ENCODE data around the gene SMAD9.
A peak's percentile ranks its signal among the peaks of the same experiment; 100 is the strongest.

SMAD9 gene

GRCh38 chr13:36817996-36818803, 101.8 kb downstream of the SMAD9 start:
- Histone ChIP-seq H3K4me3 (ENCODE audit: insufficient read depth in 1 of 2, low read depth in 1 of 2, low read length in 2 of 2) (peak overlapping the region; percentile 16 to 85), H3K14ac (ENCODE audit: low read length in 2 of 2) (no peak overlapping the region), H3K36me3 (ENCODE audit: control insufficient read depth in 1 of 2, insufficient read depth in 2 of 2, low read depth in 1 of 2, low read length in 2 of 2) (no peaks in the 10 kb centered on the region), H3K4ac (ENCODE audit: low read depth in 1 of 2, low read length in 2 of 2) (no peak overlapping the region), H4K91ac (ENCODE audit: low read length) (no peak overlapping the region), H3K23ac (ENCODE audit: low read length in 2 of 2) (no peak overlapping the region), H2AFZ (ENCODE audit: low read depth, low read length) (peak overlapping the region; percentile 86), H3K18ac (ENCODE audit: low read depth in 1 of 2, low read length in 2 of 2) (peak overlapping the region in 1 of 2 experiments; percentile 0), H3K9ac (ENCODE audit: low read length) (peak overlapping the region; percentile 84), H3K27ac (ENCODE audit: low read length, poor library complexity, severe bottlenecking) (no peak overlapping the region), H2BK120ac (ENCODE audit: low read depth, low read length) (no peak overlapping the region), H3K4me1 (ENCODE audit: control insufficient read depth, insufficient read depth, low read depth, low read length) (peaks cover 6% of the 10 kb centered on the region), H4K8ac (ENCODE audit: low read length) (no peak overlapping the region), H3K9me3 (ENCODE audit: control insufficient read depth, low read length) (no peaks in the 10 kb centered on the region), H3K27me3 (ENCODE audit: control insufficient read depth in 1 of 2, insufficient read depth in 1 of 2, low read length in 2 of 2) (peaks cover 0 to 4% of the 10 kb centered on the region in 2 experiments), H2AK5ac (ENCODE audit: low read length, severe bottlenecking) (no peak overlapping the region), H2BK15ac (ENCODE audit: low read depth, poor library complexity, severe bottlenecking) (no peak overlapping the region), H2BK12ac (ENCODE audit: low read length in 2 of 2) (no peak overlapping the region), H2BK5ac (ENCODE audit: low read depth, low read length, poor library complexity, severe bottlenecking) (no peak overlapping the region), H3K4me2 (ENCODE audit: low read length, poor library complexity, severe bottlenecking) (peak overlapping the region; percentile 68), H3K79me1 (replicated peaks; ENCODE audit: low read length, poor library complexity, severe bottlenecking) (peaks cover 8% of the 10 kb centered on the region)
- 36% methylated on average over 12 of the region's 12 CpGs for WGBS
- DNase-seq: peak; percentile 12

DNA sequence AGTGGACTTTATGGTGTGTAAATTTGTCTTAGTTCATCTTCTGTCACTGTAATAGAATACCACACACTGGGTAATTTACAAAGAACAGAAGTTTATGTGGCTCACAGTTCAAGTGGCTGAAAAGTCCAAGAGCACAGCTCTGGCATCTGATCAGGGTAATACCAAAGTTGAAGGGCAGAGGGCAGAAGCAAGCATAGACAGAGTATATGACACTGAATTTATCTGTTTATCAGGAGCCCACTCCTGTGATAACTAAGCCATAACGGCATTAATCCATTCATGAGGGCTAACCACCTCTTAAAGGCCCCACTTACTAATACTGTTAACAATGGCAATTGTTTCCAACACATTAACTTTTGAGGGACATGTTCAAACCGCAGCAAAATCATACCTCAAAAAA, 105.0 kb downstream of the SMAD9 start:
- Histone ChIP-seq H3K27me3 (ENCODE audit: control insufficient read depth in 1 of 2, insufficient read depth in 1 of 2, low read length in 2 of 2) (peaks cover 9 to 19% of the 10 kb centered on the region in 2 experiments), H3K4me3 (ENCODE audit: insufficient read depth in 1 of 2, low read depth in 1 of 2, low read length in 2 of 2) (no peak overlapping the region), H3K14ac (ENCODE audit: low read length in 2 of 2) (no peak overlapping the region), H3K9me3 (ENCODE audit: control insufficient read depth, low read length) (no peaks in the 10 kb centered on the region), H3K36me3 (ENCODE audit: control insufficient read depth in 1 of 2, insufficient read depth in 2 of 2, low read depth in 1 of 2, low read length in 2 of 2) (no peaks in the 10 kb centered on the region), H4K91ac (ENCODE audit: low read length) (no peak overlapping the region), H3K23ac (ENCODE audit: low read length in 2 of 2) (no peak overlapping the region), H3K4ac (ENCODE audit: low read depth in 1 of 2, low read length in 2 of 2) (no peak overlapping the region), H3K4me2 (ENCODE audit: low read length, poor library complexity, severe bottlenecking) (no peak overlapping the region), H3K18ac (ENCODE audit: low read depth in 1 of 2, low read length in 2 of 2) (no peak overlapping the region), H3K4me1 (ENCODE audit: control insufficient read depth, insufficient read depth, low read depth, low read length) (peaks cover 4% of the 10 kb centered on the region), H4K8ac (ENCODE audit: low read length) (no peak overlapping the region), H2BK12ac (ENCODE audit: low read length in 2 of 2) (no peak overlapping the region), H2AFZ (ENCODE audit: low read depth, low read length) (no peak overlapping the region), H3K27ac (ENCODE audit: low read length, poor library complexity, severe bottlenecking) (no peak overlapping the region), H2BK15ac (ENCODE audit: low read depth, poor library complexity, severe bottlenecking) (no peak overlapping the region), H2AK5ac (ENCODE audit: low read length, severe bottlenecking) (no peak overlapping the region), H3K9ac (ENCODE audit: low read length) (no peak overlapping the region), H3K79me1 (replicated peaks; ENCODE audit: low read length, poor library complexity, severe bottlenecking) (no peaks in the 10 kb centered on the region), H2BK120ac (ENCODE audit: low read depth, low read length) (no peak overlapping the region), H2BK5ac (ENCODE audit: low read depth, low read length, poor library complexity, severe bottlenecking) (no peak overlapping the region)
- WGBS: 46% methylated on average over 1 of the region's 2 CpGs
- DNase-seq: peak; percentile 18

DNA sequence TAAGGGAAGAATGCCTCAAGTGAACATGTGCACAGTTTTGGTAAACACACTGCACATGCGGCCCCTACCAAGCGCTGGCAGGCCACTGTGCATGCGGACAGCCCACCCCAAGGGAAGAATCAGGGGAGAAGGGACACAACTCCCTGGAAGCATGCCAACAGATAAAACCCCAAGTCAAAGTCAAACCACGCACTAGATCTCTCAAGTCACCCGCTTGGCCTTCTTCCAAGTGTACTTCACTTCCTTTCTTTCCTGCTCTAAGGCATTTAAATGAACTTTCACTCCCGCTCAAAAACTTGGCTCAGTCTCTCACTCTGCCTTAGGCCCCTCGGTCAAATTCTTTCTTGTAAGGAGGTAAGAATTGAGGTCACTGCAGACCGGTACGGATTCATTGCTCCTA, 105.6 kb downstream of the SMAD9 start:
- Histone ChIP-seq H3K9me3 (ENCODE audit: control insufficient read depth, low read length) (no peaks in the 10 kb centered on the region), H3K4me1 (ENCODE audit: control insufficient read depth, insufficient read depth, low read depth, low read length) (no peaks in the 10 kb centered on the region), H2AK5ac (ENCODE audit: low read length, severe bottlenecking) (no peak overlapping the region), H3K23ac (ENCODE audit: low read length in 2 of 2) (no peak overlapping the region), H3K36me3 (ENCODE audit: control insufficient read depth in 1 of 2, insufficient read depth in 2 of 2, low read depth in 1 of 2, low read length in 2 of 2) (no peaks in the 10 kb centered on the region), H3K27ac (ENCODE audit: low read length, poor library complexity, severe bottlenecking) (no peak overlapping the region), H3K79me1 (replicated peaks; ENCODE audit: low read length, poor library complexity, severe bottlenecking) (no peaks in the 10 kb centered on the region), H2BK12ac (ENCODE audit: low read length in 2 of 2) (no peak overlapping the region), H2BK15ac (ENCODE audit: low read depth, poor library complexity, severe bottlenecking) (no peak overlapping the region), H3K9ac (ENCODE audit: low read length) (no peak overlapping the region), H3K4me2 (ENCODE audit: low read length, poor library complexity, severe bottlenecking) (no peak overlapping the region), H4K91ac (ENCODE audit: low read length) (no peak overlapping the region), H3K18ac (ENCODE audit: low read depth in 1 of 2, low read length in 2 of 2) (no peak overlapping the region), H4K8ac (ENCODE audit: low read length) (no peak overlapping the region), H3K4ac (ENCODE audit: low read depth in 1 of 2, low read length in 2 of 2) (no peak overlapping the region), H2AFZ (ENCODE audit: low read depth, low read length) (no peak overlapping the region), H2BK120ac (ENCODE audit: low read depth, low read length) (no peak overlapping the region), H2BK5ac (ENCODE audit: low read depth, low read length, poor library complexity, severe bottlenecking) (no peak overlapping the region), H3K14ac (ENCODE audit: low read length in 2 of 2) (no peak overlapping the region), H3K4me3 (ENCODE audit: insufficient read depth in 1 of 2, low read depth in 1 of 2, low read length in 2 of 2) (no peak overlapping the region), H3K27me3 (ENCODE audit: control insufficient read depth in 1 of 2, insufficient read depth in 1 of 2, low read length in 2 of 2) (peaks cover 9 to 21% of the 10 kb centered on the region in 2 experiments)
- DNase-seq: peak; percentile 2
- 91% methylated on average over 8 of the region's 9 CpGs for WGBS

- Histone ChIP-seq H2AK5ac (ENCODE audit: low read length, severe bottlenecking) (no peak overlapping the region), H2BK12ac (ENCODE audit: low read length in 2 of 2) (no peak overlapping the region), H3K4me1 (ENCODE audit: control insufficient read depth, insufficient read depth, low read depth, low read length) (no peaks in the 10 kb centered on the region), H3K27me3 (ENCODE audit: control insufficient read depth in 1 of 2, insufficient read depth in 1 of 2, low read length in 2 of 2) (peaks cover 9 to 21% of the 10 kb centered on the region in 2 experiments), H3K9ac (ENCODE audit: low read length) (no peak overlapping the region), H3K79me1 (replicated peaks; ENCODE audit: low read length, poor library complexity, severe bottlenecking) (no peaks in the 10 kb centered on the region), H2BK15ac (ENCODE audit: low read depth, poor library complexity, severe bottlenecking) (no peak overlapping the region), H3K18ac (ENCODE audit: low read depth in 1 of 2, low read length in 2 of 2) (no peak overlapping the region), H4K91ac (ENCODE audit: low read length) (no peak overlapping the region), H2BK5ac (ENCODE audit: low read depth, low read length, poor library complexity, severe bottlenecking) (no peak overlapping the region), H3K4me3 (ENCODE audit: insufficient read depth in 1 of 2, low read depth in 1 of 2, low read length in 2 of 2) (no peak overlapping the region), H2BK120ac (ENCODE audit: low read depth, low read length) (no peak overlapping the region), H3K23ac (ENCODE audit: low read length in 2 of 2) (no peak overlapping the region), H4K8ac (ENCODE audit: low read length) (no peak overlapping the region), H3K27ac (ENCODE audit: low read length, poor library complexity, severe bottlenecking) (no peak overlapping the region), H3K14ac (ENCODE audit: low read length in 2 of 2) (no peak overlapping the region), H3K4me2 (ENCODE audit: low read length, poor library complexity, severe bottlenecking) (no peak overlapping the region), H3K4ac (ENCODE audit: low read depth in 1 of 2, low read length in 2 of 2) (no peak overlapping the region), H3K36me3 (ENCODE audit: control insufficient read depth in 1 of 2, insufficient read depth in 2 of 2, low read depth in 1 of 2, low read length in 2 of 2) (no peaks in the 10 kb centered on the region), H2AFZ (ENCODE audit: low read depth, low read length) (no peak overlapping the region), H3K9me3 (ENCODE audit: control insufficient read depth, low read length) (no peaks in the 10 kb centered on the region)
- WGBS: 100% methylated on average over 1 of the region's 1 CpG
- no peak for DNase-seq
These were observed 106.8 kb downstream of the SMAD9 start for GRCh38 chr13:36813225-36813624.
